ENCODE measurements around the gene BACE2.

- TF ChIP-seq, protein P1, sequence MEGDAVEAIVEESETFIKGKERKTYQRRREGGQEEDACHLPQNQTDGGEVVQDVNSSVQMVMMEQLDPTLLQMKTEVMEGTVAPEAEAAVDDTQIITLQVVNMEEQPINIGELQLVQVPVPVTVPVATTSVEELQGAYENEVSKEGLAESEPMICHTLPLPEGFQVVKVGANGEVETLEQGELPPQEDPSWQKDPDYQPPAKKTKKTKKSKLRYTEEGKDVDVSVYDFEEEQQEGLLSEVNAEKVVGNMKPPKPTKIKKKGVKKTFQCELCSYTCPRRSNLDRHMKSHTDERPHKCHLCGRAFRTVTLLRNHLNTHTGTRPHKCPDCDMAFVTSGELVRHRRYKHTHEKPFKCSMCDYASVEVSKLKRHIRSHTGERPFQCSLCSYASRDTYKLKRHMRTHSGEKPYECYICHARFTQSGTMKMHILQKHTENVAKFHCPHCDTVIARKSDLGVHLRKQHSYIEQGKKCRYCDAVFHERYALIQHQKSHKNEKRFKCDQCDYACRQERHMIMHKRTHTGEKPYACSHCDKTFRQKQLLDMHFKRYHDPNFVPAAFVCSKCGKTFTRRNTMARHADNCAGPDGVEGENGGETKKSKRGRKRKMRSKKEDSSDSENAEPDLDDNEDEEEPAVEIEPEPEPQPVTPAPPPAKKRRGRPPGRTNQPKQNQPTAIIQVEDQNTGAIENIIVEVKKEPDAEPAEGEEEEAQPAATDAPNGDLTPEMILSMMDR (IDR thresholded peaks at IDR 0.05; ENCODE audit: low read depth, low read length, missing input control) = no peak
- TF ChIP-seq, protein P2, sequence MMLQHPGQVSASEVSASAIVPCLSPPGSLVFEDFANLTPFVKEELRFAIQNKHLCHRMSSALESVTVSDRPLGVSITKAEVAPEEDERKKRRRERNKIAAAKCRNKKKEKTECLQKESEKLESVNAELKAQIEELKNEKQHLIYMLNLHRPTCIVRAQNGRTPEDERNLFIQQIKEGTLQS (IDR thresholded peaks at IDR 0.05) = no peak
- no peak for TF ChIP-seq JUND (IDR thresholded peaks at IDR 0.05)
- TF ChIP-seq, protein P3, sequence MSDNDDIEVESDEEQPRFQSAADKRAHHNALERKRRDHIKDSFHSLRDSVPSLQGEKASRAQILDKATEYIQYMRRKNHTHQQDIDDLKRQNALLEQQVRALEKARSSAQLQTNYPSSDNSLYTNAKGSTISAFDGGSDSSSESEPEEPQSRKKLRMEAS (IDR thresholded peaks at IDR 0.05) = no peak
- no peak for TF ChIP-seq FOXA2 (IDR thresholded peaks at IDR 0.05)
- TF ChIP-seq YY1 (IDR thresholded peaks at IDR 0.05) = no peak
Observed at GRCh38 chr21:41139951-41140350, 28.0 kb upstream of the BACE2 start.

Measured in liver (tissue), 3 donors.